CD4-positive, alpha-beta T cell treated with Interleukin-17A for 4 hours (primary cell): ENCODE results near the gene CST1.
"Not testable (repeated sequence)": the region's sequence is repeated elsewhere in the genome, so short reads cannot be mapped to it uniquely, and the experiment has no call there.

ENCODE experiments used
- DNase-seq: peaks from one replicate; pipeline ENCODE4 v3.0.0-alpha.2; 2020; ENCODE audit warnings: mixed read lengths

The CST1 gene, protein sequence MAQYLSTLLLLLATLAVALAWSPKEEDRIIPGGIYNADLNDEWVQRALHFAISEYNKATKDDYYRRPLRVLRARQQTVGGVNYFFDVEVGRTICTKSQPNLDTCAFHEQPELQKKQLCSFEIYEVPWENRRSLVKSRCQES

DNA sequence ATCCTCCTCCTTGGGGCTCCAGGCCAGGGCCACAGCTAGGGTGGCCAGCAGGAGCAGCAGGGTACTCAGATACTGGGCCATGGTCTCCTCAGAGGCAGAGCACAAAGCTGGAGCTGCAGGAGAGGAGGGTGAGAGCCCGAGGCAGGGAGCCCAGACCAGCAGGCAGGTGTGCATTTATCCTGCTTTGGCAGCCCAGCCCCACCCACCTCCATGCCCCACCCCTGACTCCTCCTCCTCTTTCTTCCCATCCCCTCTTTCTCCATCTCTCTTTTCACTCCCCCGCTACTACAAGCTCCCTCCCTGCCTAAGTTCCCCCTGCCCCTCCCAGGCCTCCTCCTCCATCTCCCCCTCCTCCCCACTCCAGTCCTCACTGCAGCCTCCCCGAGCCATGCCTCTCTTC lies at the start of gene CST1:
Gene CST1 (minus strand): TSS at position 150 of the 400 bp plus-strand sequence. CDS start 69 bp downstream, at position 81.
- not testable (repeated sequence) for DNase-seq

DNA sequence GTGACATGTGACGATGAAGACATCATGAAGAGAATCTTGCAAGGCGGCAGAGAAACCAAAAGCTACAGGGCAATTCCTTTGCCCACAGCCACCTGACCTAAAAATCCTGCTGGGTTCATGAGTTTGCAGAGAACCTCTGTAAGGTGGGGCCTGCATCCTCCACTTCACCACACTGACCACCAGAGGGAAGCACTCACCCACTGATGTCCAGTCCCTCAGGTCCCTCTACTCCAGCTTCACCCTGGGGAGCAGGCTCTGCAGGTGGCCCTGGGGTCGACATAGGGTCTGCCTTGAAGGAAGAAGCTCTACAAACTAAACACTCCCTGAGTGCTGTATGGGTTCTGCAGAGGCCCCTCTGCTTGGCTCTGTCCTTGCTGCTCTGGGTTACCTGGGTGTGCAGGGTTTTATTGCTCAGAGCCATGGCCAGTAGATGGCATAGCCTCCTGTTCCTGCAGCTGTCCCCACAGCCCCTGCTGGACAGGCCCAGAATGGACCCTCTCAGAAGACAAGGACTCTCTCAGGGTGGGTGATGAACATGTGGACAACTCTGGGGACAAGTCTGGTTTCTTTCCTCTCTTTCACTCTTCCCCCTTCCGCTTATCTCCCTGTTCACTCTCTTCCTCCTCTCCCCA lies 48.6 kb upstream of the CST1 start:
- peak; percentile 6 for DNase-seq

DNA sequence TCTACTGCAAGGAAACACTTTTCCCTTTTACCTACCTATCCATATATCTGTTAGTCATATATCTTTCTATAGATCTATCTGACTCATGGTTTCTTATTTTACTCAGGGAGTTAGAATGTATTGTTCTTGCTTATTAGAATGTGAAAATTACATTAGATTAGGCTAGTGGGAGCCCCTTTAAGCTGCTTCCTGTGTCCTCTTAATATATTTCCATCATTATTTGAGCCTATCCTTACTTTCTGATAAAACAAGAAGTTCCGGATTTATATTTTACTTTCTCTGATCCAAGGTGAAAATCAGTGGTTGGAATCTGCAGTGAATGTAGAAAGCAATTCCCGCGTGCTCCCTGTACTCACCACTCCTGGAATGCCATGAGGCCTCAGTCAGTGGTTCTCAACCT lies 44.8 kb upstream of the CST1 start:
- DNase-seq = no peak

DNA sequence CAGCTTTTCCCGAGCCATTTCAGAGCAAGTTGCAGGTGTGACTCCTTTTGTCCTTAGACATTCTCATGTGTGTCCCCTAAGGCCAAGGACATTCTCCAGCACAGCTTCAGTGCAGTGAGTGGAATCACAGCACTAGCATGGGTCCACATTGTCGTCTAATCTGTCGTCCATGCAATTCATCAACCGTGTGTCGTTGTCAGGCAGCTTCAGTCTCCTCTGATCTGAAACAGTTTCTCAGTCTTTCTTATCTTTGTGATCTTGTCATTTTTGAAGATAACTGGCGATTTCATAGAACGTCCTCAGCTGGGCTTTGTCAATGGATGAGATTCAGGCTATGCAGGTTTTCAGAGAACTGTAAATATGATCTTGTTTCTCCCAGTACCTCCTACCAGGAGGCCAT lies 44.1 kb upstream of the CST1 start:
- no peak for DNase-seq

DNA sequence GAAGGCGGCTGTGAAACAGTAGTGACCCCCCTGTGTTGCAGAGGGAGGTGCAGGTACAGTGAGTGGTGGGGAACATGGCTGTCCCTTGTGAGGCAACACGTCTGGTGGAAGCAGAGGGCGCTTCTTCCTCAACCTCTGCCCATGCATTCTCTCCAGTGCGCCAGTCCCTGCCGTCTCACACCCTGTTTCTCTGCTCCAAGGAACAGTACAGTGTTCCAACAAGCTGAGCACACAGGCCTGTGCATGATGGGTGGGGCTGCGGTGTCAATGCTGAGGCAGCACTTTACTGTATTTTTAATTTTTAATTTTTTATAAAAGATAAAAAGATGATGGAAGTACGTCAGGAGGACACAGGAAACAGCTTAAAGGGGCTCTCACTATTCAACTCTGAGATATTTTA lies 43.3 kb upstream of the CST1 start:
- DNase-seq = no peak

DNA sequence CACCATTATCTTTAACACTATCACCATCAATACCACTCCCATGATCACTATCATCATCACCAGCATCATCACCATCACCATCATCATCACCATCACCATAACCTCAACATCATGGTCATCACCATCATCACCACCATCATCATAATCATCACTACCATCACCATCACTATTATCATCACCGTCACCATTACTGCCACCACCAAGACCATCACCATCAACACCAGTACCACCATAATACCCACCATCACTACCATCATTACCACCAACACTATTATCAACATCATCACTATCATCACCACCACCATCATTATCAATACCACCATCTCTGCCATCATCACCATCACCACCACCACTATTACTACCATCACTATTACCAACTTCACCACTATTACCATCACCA lies 32.7 kb upstream of the CST1 start:
- DNase-seq = no peak

DNA sequence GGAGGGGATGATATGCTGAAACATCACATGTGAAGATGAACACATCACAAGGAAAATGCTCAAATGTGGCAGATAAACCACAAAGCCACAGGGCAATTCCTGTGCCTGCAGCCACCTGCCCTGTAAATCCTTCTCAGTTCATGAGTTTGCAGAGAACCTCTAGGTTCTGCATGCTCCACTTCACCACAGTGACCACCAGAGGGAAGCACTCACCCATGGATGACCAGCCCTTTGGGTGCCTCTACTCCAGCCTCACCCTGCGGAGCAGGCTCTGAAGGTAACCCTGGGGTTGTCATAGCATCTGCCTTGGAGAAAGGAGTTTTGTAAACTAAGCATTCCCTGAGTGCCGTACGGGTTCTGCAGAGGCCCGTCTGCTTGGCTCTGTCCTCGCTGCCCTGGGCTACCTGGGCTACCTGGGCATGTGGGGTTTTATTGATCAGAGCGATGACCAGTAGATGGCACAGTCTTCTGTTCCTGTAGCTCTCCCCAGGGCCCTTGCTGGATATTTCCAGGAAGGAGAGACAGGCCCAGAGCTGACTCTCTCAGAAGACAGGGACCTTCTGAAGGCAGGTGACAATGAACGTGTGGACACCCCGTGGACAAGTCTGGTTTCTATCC lies 31.7 kb upstream of the CST1 start:
- no peak for DNase-seq

DNA sequence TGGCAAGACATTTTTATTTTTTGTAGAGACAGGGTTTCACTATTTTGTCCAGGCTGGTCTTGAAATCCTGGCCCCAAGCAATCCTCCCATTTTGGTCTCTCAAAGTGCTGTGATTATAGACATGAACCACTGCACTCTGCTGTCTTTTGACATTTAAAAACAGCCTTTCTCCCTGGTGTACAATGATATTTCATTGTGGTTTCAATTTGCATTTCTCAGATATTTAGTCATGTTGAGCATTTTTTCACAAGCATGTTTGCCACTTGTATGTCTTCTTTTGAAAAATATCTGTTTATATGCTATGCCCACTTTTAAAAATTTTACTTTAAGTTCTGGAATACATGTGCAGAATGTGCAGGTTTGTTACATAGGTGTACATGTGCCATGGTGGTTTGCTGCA lies 27.9 kb upstream of the CST1 start:
- not testable (repeated sequence) for DNase-seq

DNA sequence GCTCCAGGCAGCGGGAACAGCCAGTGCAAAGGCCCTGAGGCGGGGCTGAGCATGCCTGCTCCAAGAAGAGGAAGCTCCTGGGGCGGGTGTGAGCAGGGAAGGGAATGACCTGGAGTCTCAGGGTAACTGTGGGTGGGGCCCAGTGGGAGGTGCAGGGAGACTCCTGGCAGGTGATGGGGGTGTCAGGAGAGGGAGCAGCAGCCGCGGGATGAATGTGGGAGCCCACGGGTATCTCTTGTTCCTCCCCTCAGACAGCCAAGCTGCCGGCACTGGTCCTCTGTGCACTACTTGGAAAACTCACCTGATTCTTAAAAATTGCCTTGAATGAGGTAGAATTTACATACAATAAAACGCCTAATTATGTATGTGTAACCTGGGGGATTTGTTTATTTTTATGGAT lies 26.6 kb upstream of the CST1 start:
- not testable (repeated sequence) for DNase-seq

DNA sequence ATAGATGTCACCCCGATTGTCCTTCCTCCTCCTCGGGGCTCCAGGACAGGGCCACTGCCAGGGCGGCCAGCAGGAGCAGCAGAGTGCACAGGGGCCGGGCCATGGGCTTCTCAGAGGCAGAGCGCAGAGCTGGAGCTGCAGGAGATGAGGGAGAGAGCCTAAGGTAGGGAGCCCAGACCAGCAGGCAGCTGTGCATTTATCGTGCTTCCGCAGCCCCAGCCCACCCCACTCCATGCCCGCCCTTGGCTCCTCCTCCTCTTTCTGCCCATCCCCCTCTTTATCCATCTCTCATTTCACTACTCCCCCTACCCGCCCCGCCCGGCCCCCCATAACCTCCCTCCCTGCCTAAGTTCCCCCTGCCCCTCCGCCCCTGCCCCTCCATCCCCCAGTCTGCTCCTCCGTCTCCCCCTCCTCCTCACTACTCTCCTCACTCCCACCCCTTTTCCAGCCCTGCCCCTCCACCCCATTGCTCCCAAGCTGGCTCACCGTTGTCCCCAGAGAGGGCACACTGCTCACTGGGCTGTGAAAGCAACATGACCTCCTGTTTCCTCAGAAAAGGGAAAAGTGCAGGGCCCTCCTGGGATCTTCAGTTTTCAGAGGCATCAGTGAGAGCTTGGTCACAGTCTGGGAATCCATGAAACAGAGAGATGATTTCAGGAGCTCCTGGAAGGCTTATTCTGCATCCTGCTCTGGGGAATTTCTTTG lies 25.5 kb upstream of the CST1 start:
- no peak for DNase-seq

DNA sequence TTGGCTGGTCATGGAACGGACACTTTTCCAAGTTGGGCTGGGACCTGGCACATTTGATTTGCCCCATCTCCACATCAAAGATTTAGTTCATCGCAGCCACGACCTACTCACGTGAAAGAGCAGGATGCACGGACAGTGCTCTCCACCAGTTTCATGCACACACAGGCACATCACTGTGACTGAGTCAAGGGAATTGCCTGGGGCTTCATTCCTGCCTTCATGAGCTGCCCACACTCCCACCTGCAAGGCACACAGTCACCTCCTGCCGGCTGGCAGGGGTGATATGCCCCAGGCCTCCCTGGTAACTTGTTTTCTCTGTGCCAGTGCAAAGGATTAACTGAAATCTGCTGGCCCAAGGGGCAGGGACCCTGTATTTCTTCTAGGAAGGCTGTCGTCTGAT lies 23.3 kb upstream of the CST1 start:
- DNase-seq = no peak

DNA sequence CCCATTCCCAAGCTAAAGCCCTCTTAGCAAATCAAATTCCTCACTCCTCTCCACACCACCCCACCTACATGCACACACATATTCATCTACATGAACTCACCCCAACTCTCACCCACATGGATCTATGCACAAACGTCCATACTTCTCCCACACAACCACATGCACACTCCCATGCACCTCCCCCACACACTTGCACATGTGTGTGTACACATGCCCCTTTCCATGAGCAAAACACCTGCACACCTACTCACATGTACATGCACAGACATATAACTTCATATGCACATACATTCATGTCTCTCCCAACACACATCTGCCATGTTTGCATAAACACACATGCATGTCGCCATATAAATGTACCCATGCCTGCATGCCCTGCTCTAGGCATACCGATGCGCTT lies 22.8 kb upstream of the CST1 start:
- no peak for DNase-seq

DNA sequence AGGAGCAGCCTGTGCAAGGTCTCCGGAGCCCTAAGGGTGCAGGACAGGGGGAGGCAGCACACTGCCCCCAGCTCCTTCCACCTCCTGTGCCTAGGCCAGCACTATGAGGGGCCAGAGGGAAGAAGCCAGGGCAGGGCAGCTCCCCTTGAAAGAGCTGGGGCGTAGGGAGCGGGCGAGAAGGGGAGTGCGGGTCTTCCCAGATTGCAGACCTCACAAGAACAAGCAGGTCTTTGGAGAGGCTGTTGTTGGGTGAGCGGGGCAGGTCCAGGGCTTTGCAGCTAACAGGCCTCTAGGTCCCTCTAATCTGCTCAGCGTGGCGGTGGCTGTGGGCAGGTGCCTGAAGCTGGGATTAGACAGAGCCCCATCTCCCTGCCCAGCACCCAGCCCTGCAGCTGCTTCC lies 22.4 kb upstream of the CST1 start:
- no peak for DNase-seq

DNA sequence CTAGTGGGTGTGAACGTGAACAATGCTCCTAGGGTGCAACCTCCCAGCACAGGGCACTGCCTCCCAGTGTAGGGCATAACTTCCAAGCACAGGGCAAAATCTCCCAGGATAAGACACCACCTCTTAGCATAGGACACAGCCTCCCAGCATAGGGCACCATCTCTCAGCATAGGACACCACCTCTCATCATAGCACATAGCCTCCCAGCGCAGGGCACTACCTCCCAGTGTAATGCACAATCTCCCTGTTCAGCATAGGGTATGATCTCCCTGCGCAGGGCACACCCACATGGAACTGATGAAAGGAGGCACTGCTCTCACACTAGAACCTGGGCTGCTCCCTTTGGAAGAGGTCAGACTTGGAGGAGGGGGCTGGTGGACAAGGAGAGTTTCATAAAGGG lies 21.3 kb upstream of the CST1 start:
- no peak for DNase-seq

DNA sequence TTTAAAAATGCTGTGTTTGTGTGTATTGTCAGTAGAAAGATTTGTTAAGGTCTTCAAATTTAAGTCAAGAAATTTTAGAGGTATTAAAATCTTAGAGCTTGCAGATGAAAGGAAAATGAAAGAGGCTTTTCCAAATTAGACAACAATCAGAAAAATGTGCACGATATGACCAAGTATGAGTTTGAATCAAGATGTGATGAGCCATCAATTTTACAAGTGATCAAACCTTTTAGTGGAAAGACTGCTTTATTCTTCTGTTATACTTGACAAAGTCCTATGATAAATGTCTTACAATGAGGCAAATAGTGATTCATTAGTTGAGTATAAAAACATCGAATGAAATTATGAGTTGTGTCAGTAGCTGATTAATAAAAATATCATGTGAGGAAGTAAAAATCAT lies 19.6 kb upstream of the CST1 start:
- no peak for DNase-seq

DNA sequence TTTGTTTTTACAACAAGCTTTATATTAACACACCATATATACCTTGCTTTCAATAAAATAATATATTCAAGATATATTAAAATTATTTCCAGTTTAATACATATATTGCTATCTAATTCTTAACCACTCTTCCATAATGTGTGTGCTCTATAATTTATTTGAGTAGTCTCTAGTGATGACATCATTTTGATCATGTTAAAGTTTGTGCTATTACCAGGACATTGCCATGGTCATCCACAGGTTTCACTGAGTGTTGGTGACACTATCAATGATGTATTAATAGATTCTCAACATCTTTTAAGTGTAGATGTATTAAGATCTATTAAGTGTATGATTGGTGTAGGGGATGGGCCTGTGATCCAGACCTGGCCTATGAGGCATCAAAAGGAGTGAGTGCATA lies 17.8 kb upstream of the CST1 start:
- not testable (repeated sequence) for DNase-seq

DNA sequence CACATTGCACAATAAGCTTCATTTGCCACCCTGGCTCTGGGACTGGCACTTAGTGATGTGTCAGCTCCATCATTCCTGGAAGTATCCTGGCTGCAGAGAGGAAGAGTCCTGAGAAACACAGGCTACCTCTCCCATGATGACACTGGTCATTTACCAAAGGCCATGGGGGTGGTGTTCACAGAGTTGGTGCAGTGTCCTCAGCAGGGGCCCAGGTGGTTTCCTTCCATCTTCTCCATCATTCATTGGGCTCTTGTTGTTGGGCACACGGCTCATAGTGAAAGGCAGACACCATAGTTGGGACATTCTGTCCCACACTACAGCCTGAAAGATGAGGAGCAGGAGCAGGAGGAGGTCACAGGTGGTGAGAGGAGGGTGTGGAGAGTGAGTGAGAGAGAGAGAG lies 15.8 kb upstream of the CST1 start:
- DNase-seq = no peak

DNA sequence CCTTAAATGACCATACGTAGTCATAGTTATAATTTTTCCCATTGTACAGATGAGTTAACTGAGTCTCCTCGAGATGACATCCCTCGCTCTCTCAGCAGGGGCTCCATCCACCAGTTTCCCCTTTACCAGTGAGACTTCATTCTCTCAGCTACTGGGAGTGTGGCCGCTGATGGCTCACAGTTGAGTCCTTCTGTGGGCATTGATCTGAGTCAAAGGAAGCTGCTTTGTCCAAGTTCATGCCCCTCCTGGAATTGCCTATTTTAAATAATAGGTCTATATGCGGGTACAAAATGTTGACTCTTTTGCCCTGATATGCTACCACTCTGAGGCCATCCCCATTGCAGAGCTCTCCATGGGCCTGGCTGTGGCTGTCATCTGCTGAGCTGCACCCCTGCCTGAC lies 14.8 kb upstream of the CST1 start:
- DNase-seq = no peak

DNA sequence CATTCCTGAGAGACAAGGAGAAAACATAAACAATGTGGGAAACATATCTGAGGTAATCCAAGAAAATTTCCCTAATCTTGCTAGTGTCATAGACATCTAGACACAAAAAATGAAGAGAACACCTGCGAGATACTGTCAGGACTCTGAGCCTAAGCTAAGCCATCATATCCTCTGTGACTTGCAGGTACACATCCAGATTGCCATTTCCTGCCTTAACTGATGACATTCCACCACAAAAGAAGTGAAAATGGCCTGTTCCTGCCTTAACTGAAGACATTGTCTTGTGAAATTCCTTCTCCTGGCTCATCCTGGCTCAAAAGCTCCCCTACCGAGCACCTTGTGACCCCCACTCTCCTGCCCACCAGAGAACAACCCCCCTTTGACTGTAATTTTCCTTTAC lies 13.9 kb upstream of the CST1 start:
- DNase-seq = not testable (repeated sequence)

DNA sequence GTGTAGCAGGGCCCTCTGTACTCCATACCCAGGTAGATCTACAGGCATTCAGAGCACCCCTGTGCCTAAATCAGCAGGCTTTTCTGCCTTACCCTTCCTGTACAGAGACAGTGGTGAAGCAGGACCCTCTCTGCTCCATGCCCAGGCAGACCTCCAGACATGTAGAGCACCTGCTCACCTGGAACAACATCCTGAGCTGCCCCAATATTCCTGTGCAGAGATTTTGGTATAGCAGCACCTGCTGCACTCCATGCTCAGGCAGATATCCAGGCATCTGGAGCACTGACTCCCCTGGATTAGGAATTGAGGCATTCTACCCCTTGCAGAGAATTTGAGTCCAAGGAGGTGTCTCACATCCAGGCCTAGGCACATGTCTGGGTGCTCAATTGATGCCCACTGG lies 12.6 kb upstream of the CST1 start:
- DNase-seq = no peak

DNA sequence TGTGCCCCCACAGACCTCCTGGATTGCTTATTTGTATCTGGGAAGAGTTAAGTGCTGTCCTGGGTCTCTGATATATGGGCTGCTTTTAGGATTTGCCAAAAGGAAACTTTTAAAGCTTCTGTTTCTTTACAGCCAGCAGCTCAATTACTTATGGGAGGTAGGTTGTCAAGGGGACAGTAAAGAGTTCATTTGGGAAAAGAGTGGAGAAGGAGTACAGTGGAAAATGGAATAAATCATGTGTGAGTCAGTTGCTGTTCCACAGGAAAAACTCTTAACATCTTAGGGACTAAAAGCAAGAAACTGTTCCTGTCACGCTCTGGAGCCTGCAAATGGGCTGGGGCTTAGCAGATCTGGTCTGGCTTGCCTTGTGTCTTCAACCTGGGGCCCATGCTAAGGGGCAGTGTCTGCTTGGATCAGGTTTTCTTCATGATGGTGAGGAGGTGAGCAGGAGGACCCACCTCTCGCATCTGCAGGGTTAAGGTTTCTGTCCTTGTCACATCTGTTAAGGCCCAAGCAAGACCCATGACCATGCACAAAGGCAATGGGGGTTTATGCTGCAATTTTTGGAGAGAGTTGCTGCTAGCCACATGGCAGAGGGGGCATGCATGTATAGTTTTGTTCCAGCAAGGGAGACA lies 8.7 kb upstream of the CST1 start:
- DNase-seq = no peak

DNA sequence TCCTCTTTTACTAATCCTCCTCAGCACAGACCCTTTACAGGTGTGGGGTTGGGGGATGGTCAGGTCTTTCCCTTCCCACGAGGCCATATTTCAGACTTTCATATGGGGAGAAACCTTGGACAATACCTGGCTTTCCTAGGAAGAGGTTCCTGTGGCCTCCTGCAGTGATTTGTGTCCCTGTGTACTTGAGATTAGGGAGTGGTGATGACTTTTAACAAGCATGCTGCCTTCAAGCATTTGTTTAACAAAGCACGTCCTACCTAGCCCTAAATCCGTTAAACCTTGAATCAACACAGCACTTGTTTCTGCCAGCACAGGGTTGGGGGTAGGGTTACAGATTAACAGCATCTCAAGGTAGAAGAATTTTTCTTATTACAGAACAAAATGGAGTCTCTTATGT lies 6.1 kb upstream of the CST1 start:
- not testable (repeated sequence) for DNase-seq

DNA sequence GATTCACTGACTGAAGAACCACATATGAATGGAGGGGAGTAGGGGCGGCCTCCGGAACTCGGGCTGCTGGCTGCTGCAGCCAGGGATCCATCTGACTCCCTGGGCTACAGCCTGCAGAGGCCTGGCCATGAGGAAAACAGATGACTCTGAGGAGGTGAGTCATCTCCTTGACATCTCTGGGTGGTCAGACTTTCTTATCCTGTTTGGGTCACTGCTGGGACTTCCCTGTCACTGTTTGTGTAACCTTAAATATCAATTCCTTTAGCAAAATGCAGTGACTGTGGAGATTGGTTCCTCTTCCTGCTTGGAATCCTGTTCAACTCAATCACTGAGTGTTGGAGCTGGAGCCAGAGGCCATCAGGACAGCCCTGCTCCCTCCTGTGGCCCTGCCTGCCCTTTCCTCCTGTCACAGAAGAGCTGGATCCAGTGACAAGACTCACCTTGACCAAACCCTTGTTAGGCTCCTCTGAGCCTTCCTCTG lies 4.4 kb upstream of the CST1 start:
- DNase-seq = not testable (repeated sequence)

DNA sequence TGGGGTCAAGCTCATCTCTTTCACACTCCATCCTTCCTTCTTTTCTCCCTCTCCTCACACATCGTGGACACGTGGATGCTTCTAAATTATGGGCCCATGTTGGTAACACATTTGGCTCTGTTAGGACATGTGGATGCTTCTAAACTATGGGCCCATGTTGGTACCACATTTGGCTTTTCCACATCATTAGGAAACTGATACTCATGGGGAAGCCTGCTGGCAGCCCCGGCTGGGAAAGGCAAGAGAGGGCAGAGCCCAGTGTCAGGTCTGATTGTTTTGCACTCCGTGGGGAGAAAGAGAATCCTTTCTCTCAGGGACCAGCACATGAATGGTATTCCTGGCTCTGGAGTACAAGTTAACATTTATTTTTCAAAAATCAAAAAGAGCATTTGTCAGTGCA lies 4.0 kb upstream of the CST1 start:
- no peak for DNase-seq
